OCI-LY1 (cell line): ENCODE data around the gene SLCO3A1.

Source experiments
- H2AFZ ChIP-seq: fragments of 200-600 bp; sonication (generic), shearing (Covaris generic); 2 replicates; pipeline ENCODE4 v1.6.0; 2014; ENCODE audit warnings: antibody characterized with exemption, mild to moderate bottlenecking, low read length
- H3F3A ChIP-seq: fragments of 200-600 bp; sonication (generic), shearing (Covaris generic); 2 replicates; pipeline ENCODE4 v1.6.0; 2014; ENCODE audit warnings: mild to moderate bottlenecking, antibody characterized with exemption, low read length, moderate library complexity; ENCODE audit not compliant: insufficient read depth
- H3K27ac ChIP-seq: fragments of 200-600 bp; sonication (generic); 2 replicates; pipeline ENCODE4 v1.5.1; 2014; ENCODE audit warnings: low read length, mixed run types, mild to moderate bottlenecking, low read depth; ENCODE audit not compliant: poor library complexity, severe bottlenecking
- H3K27me3 ChIP-seq: fragments of 200-600 bp; sonication (generic); 2 replicates; pipeline ENCODE4 v1.6.0; 2014; ENCODE audit warnings: antibody characterized with exemption, mild to moderate bottlenecking, low read length, moderate library complexity; ENCODE audit not compliant: insufficient read depth
- H3K36me3 ChIP-seq: fragments of 200-600 bp; sonication (generic); 2 replicates; pipeline ENCODE4 v1.6.1; 2014; ENCODE audit warnings: mild to moderate bottlenecking, antibody characterized with exemption, low read length, moderate library complexity, mixed read lengths; ENCODE audit not compliant: insufficient read depth
- H3K4me1 ChIP-seq: fragments of 200-600 bp; sonication (generic); 2 replicates; pipeline ENCODE4 v1.5.1; 2014; ENCODE audit warnings: mild to moderate bottlenecking, low read length, moderate library complexity; ENCODE audit not compliant: insufficient read depth, severe bottlenecking
- H3K4me2 ChIP-seq: fragments of 200-600 bp; sonication (generic), shearing (Covaris generic); 2 replicates; pipeline ENCODE4 v1.6.1; 2014; ENCODE audit warnings: low read length
- H3K4me3 ChIP-seq: fragments of 200-600 bp; sonication (generic); 2 replicates; pipeline ENCODE4 v1.5.1; 2014; ENCODE audit warnings: low read length, low read depth, mild to moderate bottlenecking, mixed read lengths; ENCODE audit not compliant: poor library complexity, severe bottlenecking
- H3K79me2 ChIP-seq: fragments of 200-600 bp; shearing (Covaris generic); 2 replicates; pipeline ENCODE4 v1.6.1; 2016; ENCODE audit warnings: mixed run types, low read length, mixed read lengths; ENCODE audit not compliant: insufficient read depth
- H3K9ac ChIP-seq: fragments of 200-600 bp; sonication (generic), shearing (Covaris generic); 2 replicates; pipeline ENCODE4 v1.6.1; 2014; ENCODE audit warnings: mild to moderate bottlenecking, low read length, mixed read lengths
- H3K9me2 ChIP-seq: fragments of 200-600 bp; sonication (generic), shearing (Covaris generic); 2 replicates; pipeline ENCODE4 v1.6.1; 2014; ENCODE audit warnings: low read depth, mild to moderate bottlenecking, low read length, mixed read lengths
- H3K9me3 ChIP-seq: fragments of 200-600 bp; shearing (Covaris generic); 2 replicates; pipeline ENCODE4 v1.6.1; 2014; ENCODE audit warnings: low read length, mixed read lengths
- H4K20me1 ChIP-seq: fragments of 200-600 bp; sonication (generic), shearing (Covaris generic); 2 replicates; pipeline ENCODE4 v1.6.0; 2016; ENCODE audit warnings: mild to moderate bottlenecking, low read length; ENCODE audit not compliant: insufficient read depth
- CTCF ChIP-seq: fragments of 200-600 bp; sonication (generic), shearing (Covaris generic); IDR thresholded peaks from 2 replicates; pipeline ENCODE4 v1.5.1; 2017; ENCODE audit warnings: mild to moderate bottlenecking, antibody characterized with exemption, low read length, moderate library complexity, mixed read lengths
- EZH2 ChIP-seq: fragments of 200-600 bp; sonication (generic), shearing (Covaris generic); IDR thresholded peaks from 2 replicates; pipeline ENCODE4 v1.8.0; 2017; ENCODE audit warnings: borderline replicate concordance, mixed run types, mild to moderate bottlenecking, antibody characterized with exemption, low read length, moderate library complexity, mixed read lengths

The SLCO3A1 gene

GRCh38 chr15:91871837-91872236 lies 18.3 kb downstream of the SLCO3A1 start:
- Histone ChIP-seq H3K9me3 (no peaks in the 10 kb centered on the region), H3K36me3 (no peaks in the 10 kb centered on the region), H3K9ac (no peak overlapping the region), H3K4me3 (no peak overlapping the region), H2AFZ (no peak overlapping the region), H3K79me2 (no peaks in the 10 kb centered on the region), H3K4me2 (no peak overlapping the region), H3K27me3 (no peaks in the 10 kb centered on the region), H4K20me1 (no peaks in the 10 kb centered on the region), H3K9me2 (no peaks in the 10 kb centered on the region), H3K4me1 (no peaks in the 10 kb centered on the region), H3F3A (no peaks in the 10 kb centered on the region), H3K27ac (no peak overlapping the region)
- TF ChIP-seq CTCF, result no peak
- TF ChIP-seq EZH2, result no peak

- Histone ChIP-seq H3K4me3 (no peak overlapping the region), H3K4me2 (no peak overlapping the region), H3K79me2 (no peaks in the 10 kb centered on the region), H3K9ac (no peak overlapping the region), H3K27me3 (no peaks in the 10 kb centered on the region), H3K27ac (no peak overlapping the region), H3K36me3 (no peaks in the 10 kb centered on the region), H3F3A (no peaks in the 10 kb centered on the region), H2AFZ (no peak overlapping the region), H4K20me1 (no peaks in the 10 kb centered on the region), H3K9me2 (no peaks in the 10 kb centered on the region), H3K4me1 (no peaks in the 10 kb centered on the region), H3K9me3 (no peaks in the 10 kb centered on the region)
- TF ChIP-seq EZH2, result no peak
- TF ChIP-seq CTCF, result no peak
Measured at GRCh38 chr15:91872356-91873137, 19.0 kb downstream of the SLCO3A1 start.

- Histone ChIP-seq H3K9me3 (no peaks in the 10 kb centered on the region), H3K27ac (no peak overlapping the region), H4K20me1 (no peaks in the 10 kb centered on the region), H3K36me3 (no peaks in the 10 kb centered on the region), H3F3A (no peaks in the 10 kb centered on the region), H3K27me3 (no peaks in the 10 kb centered on the region), H3K4me2 (no peak overlapping the region), H2AFZ (no peak overlapping the region), H3K9ac (no peak overlapping the region), H3K4me1 (no peaks in the 10 kb centered on the region), H3K9me2 (no peaks in the 10 kb centered on the region), H3K79me2 (no peaks in the 10 kb centered on the region), H3K4me3 (no peak overlapping the region)
- TF ChIP-seq EZH2, result no peak
Measured at GRCh38 chr15:91873138-91873536, 19.6 kb downstream of the SLCO3A1 start.

GRCh38 chr15:91874171-91874570 lies 20.7 kb downstream of the SLCO3A1 start:
- Histone ChIP-seq H4K20me1 (no peaks in the 10 kb centered on the region), H3F3A (no peaks in the 10 kb centered on the region), H3K4me1 (no peaks in the 10 kb centered on the region), H2AFZ (no peak overlapping the region), H3K9ac (no peak overlapping the region), H3K36me3 (no peaks in the 10 kb centered on the region), H3K27ac (no peak overlapping the region), H3K79me2 (no peaks in the 10 kb centered on the region), H3K9me2 (no peaks in the 10 kb centered on the region), H3K27me3 (no peaks in the 10 kb centered on the region), H3K4me3 (no peak overlapping the region), H3K9me3 (no peaks in the 10 kb centered on the region), H3K4me2 (no peak overlapping the region)
- TF ChIP-seq EZH2 (no peak), CTCF (no peak)
